Ovary (tissue), 9 donors: ENCODE results near the gene VAPB. TPM values are rescaled to one million over a fixed set of nuclear protein-coding genes. Genes with fewer than 3 reads are reported as not detected.

Source experiments
- DNase-seq, 5 donors: peaks; one replicate each; pipeline ENCODE4 v3.0.0-alpha.2; 2019 to 2020
- H3K27ac ChIP-seq, 2 donors: fragments of 200-600 bp; one replicate each; pipeline versions ENCODE4 v1.5.1 to v1.8.0; 2019 to 2022
- H3K27me3 ChIP-seq: fragments of 200-600 bp; one replicate; pipeline ENCODE4 v1.8.0; 2022
- H3K36me3 ChIP-seq: fragments of 200-600 bp; sonication (generic); one replicate; pipeline ENCODE4 v1.5.1; 2019
- H3K4me1 ChIP-seq: one replicate; pipeline ENCODE4 v1.8.1; 2013; ENCODE audit warnings: mild to moderate bottlenecking, moderate library complexity; ENCODE audit not compliant: insufficient read depth
- H3K4me3 ChIP-seq: fragments of 200-600 bp; sonication (generic); one replicate; pipeline ENCODE4 v1.5.1; 2017
- H3K9me3 ChIP-seq, 2 donors: fragments of 200-600 bp in 1 of 2; sonication (generic) in 1 of 2; one replicate each; pipeline versions ENCODE4 v1.5.1 to v1.8.1; 2013 to 2019; ENCODE audit warnings: mild to moderate bottlenecking in 1 of 2, moderate library complexity in 1 of 2
- EP300 ChIP-seq: sonication (generic); formaldehyde crosslinking; IDR thresholded peaks from one replicate; pipeline ENCODE4 v1.6.1; 2017; ENCODE audit warnings: antibody characterized with exemption
- POLR2A ChIP-seq: fragments of 450-650 bp; IDR thresholded peaks from one replicate; pipeline ENCODE4 v1.6.1; 2017; ENCODE audit warnings: antibody characterized with exemption, mild to moderate bottlenecking, moderate library complexity
- WGBS, 3 donors: extraction: QIAGEN DNeasy Blood & Tissue Kit in 1 of 3; methylation state at CpG; one replicate each; pipeline versions ENCODE4 v1.1.5 to v1.1.7; 2013 to 2017; 5-methylcytosine and 5-hydroxymethylcytosine counted together
- intact Hi-C, 4 donors: fragments of 100-400 bp; cut with DNase I; formaldehyde crosslinking; loops; one replicate each; pipeline versions ENCODE4 v1.11.0 to v1.15.1; 2022 to 2023
- polyA plus RNA-seq, 2 donors: library from polyadenylated mRNA; stranded (reverse); fragments of 200-250 nt in 1 of 2; fragments of 350-450 nt in 1 of 2; fragmentation: Illumina TruSeq in 1 of 2; extraction: RNeasy Lipid Tissue Mini Kit (QIAGEN cat#74804) in 1 of 2; gene quantifications; one replicate each; pipeline ENCODE4 v1.2.3, GENCODE V29; 2013 to 2014
- total RNA-seq, 7 donors: library from RNA; depleted of rRNA in 2 of 7; stranded (reverse); fragments of >200 nt in 2 of 7; fragmentation: NEBNext Ultra II Directional in 3 of 7; extraction: Animal tissue kit (Norgen Biotek cat#: 25700) in 3 of 7; gene quantifications; one replicate each; pipeline versions ENCODE4 v1.1.0 to v1.2.4, GENCODE V29; 2016 to 2023
- TF ChIP-seq, protein P1 (sequence below), 3 donors: fragments of 450-650 bp in 2 of 3; fragments of 200-600 bp in 1 of 3; IDR thresholded peaks; one replicate each; pipeline versions ENCODE4 v1.5.1 to v1.8.0; 2016 to 2022; ENCODE audit warnings: antibody characterized with exemption in 3 of 3, mild to moderate bottlenecking in 1 of 3
- donor health status: DM: no; HTN: no; CAD: no; lungs with moderate emphysema.
- donor health status: DM: no; HTN: no; CAD: no.
- donor health status: Bipolar disorder and iron deficiency.
- donor health status: DM: yes; HTN: yes; CAD: no.
- donor health status: DM: no; HTN: no; CAD: no.
- donor health status: DM: yes; HTN: yes; CAD: no.

The VAPB gene
- total and polyA plus RNA-seq, 9 donors: 11.8 to 81.6 (median 47.5) TPM

DNA sequence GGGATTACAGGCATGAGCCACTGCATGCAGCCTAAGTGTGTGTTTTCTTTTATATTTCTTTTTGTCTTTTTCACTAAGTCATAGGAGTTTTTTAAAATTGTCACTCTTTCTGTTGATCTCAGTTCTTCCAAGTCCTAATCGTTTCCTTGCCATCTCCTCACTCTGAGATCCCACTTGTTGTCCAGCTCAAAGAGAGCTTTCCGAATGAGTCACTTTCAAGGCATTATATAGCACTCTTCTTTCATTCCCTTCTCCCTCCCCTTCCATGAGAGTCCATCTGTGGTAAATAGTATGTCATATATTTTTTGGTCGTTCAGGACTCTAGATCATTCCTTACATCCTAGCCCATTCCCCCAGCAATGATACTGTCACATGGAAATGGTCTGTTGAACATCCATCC is 4.3 kb downstream of the VAPB start:
- Histone ChIP-seq H3K4me1 (peaks cover 26% of the 10 kb centered on the region), H3K27ac (no peak overlapping the region), H3K9me3 (no peaks in the 10 kb centered on the region), H3K36me3 (no peaks in the 10 kb centered on the region), H3K4me3 (no peak overlapping the region), H3K27me3 (no peaks in the 10 kb centered on the region)
- TF ChIP-seq EP300 (no peak), POLR2A (no peak)
- TF ChIP-seq, protein P1, sequence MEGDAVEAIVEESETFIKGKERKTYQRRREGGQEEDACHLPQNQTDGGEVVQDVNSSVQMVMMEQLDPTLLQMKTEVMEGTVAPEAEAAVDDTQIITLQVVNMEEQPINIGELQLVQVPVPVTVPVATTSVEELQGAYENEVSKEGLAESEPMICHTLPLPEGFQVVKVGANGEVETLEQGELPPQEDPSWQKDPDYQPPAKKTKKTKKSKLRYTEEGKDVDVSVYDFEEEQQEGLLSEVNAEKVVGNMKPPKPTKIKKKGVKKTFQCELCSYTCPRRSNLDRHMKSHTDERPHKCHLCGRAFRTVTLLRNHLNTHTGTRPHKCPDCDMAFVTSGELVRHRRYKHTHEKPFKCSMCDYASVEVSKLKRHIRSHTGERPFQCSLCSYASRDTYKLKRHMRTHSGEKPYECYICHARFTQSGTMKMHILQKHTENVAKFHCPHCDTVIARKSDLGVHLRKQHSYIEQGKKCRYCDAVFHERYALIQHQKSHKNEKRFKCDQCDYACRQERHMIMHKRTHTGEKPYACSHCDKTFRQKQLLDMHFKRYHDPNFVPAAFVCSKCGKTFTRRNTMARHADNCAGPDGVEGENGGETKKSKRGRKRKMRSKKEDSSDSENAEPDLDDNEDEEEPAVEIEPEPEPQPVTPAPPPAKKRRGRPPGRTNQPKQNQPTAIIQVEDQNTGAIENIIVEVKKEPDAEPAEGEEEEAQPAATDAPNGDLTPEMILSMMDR (IDR thresholded peaks at IDR 0.05): no peak
- DNase-seq: no peak
- 60 to 79% (median 61%) methylated on average over 3 of the region's 3 CpGs for WGBS, 3 donors
- intact Hi-C loops: no loop called here

DNA sequence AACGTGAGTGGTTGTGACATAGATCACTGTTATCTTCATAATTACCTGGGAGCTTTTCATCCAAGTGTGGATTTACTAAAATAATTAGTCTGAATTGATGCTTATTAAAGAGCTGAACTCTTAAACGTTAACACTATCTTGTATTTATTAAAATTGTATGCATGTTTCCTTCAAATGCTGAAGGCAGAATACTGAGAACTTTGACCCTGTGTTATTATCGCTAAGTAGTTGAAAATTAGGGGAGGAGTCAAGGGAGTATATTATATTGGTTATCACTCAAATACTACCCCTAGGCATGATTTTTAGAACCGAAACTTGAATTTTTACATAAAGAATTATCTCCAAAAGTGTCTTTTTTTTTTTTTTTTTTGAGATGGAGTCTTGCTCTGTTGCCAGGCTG is 5.8 kb downstream of the VAPB start:
- H3K36me3 ChIP-seq: no peaks in the 10 kb centered on the region
- intact Hi-C loops: no loop called here
- DNase-seq: no peak
- no peaks in the 10 kb centered on the region for H3K27me3 ChIP-seq
- no peaks in the 10 kb centered on the region for H3K9me3 ChIP-seq
- H3K27ac ChIP-seq: no peak overlapping the region
- 49 to 64% (median 51%) methylated on average over 4 of the region's 4 CpGs for WGBS, 3 donors
- no peak overlapping the region for H3K4me3 ChIP-seq
- TF ChIP-seq, protein P1 (IDR thresholded peaks at IDR 0.05): no peak
- TF ChIP-seq EP300 (no peak), POLR2A (no peak)
- peaks cover 27% of the 10 kb centered on the region for H3K4me1 ChIP-seq

DNA sequence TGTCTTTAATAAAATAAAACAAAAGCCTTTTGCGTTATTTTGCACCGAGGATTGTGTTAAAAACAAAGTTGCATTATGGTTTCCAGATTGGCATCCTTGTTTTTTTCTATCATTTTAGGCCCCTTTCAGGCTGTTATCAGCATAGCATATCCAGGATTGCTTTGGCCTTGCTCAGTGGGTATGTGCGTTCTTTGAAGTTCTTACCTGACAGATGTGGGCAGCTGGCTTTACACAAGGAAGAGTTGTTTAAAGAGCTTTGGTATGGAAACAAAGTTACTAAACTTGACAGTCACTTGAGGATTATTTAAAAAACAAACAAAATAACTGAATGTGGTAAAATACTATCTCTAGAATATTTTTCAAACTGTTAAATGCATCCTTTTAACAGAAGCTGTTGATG is 6.6 kb downstream of the VAPB start:
- 20 to 74% (median 34%) methylated on average over 3 of the region's 3 CpGs for WGBS, 3 donors
- no peaks in the 10 kb centered on the region for H3K27me3 ChIP-seq

DNA sequence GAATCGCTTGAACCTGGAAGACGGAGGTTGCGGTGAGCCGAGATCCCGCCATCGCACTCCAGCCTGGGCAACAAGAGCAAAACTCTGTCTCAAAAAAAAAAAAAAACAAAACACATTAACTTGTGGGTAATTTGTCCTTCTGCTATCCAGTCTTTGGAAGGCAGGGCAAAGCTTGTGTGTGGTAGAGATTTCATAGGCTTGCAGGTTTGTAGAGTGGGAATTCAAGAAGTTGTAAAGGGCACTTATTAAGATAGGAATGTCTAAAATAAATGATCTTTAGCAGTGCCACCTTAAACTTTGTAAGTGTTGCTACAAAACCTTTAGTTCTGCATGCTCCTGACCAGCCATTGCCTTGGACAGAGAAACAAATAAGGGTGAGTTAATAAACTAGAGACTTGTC is 8.4 kb downstream of the VAPB start:
- WGBS, 3 donors: 95 to 99% (median 98%) methylated on average over 6 of the region's 6 CpGs
- Histone ChIP-seq H3K36me3 (no peaks in the 10 kb centered on the region), H3K4me1 (peaks cover 15% of the 10 kb centered on the region), H3K27ac (no peak overlapping the region), H3K27me3 (no peaks in the 10 kb centered on the region), H3K9me3 (no peaks in the 10 kb centered on the region), H3K4me3 (no peak overlapping the region)
- DNase-seq: no peak
- no peak for TF ChIP-seq POLR2A
- TF ChIP-seq EP300: no peak
- TF ChIP-seq, protein P1 (IDR thresholded peaks at IDR 0.05): no peak
- intact Hi-C loops: no loop called here

More for the DNA sequence above, 6.6 kb downstream of the VAPB start:
- Histone ChIP-seq H3K27ac (no peak overlapping the region), H3K36me3 (no peaks in the 10 kb centered on the region), H3K4me3 (no peak overlapping the region), H3K9me3 (no peaks in the 10 kb centered on the region), H3K4me1 (peaks cover 21% of the 10 kb centered on the region)
- TF ChIP-seq EP300: no peak
- TF ChIP-seq POLR2A: no peak
- TF ChIP-seq, protein P1 (IDR thresholded peaks at IDR 0.05): no peak
- DNase-seq: no peak
- intact Hi-C loops: no loop called here
